HepG2 (cell line): ENCODE results near the gene TGDS. TPM values are rescaled to one million over a fixed set of nuclear protein-coding genes. Genes with fewer than 3 reads are reported as not detected.

Source experiments
- ASH2L ChIP-seq: fragments of 300-600, 200-600 bp; sonication (generic); IDR thresholded peaks from 2 replicates; pipeline ENCODE4 v1.7.0; 2017; ENCODE audit warnings: low read depth, mild to moderate bottlenecking, moderate library complexity, mixed read lengths, low read length; ENCODE audit not compliant: insufficient read length
- CBFB ChIP-seq: sonication (generic); formaldehyde crosslinking; IDR thresholded peaks from 2 replicates; pipeline ENCODE4 v1.4.0; 2020; ENCODE audit warnings: missing genetic modification reagents
- ELF1 ChIP-seq: sonication (generic); formaldehyde crosslinking; IDR thresholded peaks from 2 replicates; pipeline ENCODE4 v1.4.0; 2020; ENCODE audit warnings: missing genetic modification reagents
- GABPB1 ChIP-seq: IDR thresholded peaks from 2 replicates; pipeline ENCODE4 v1.6.1; 2016; ENCODE audit warnings: mild to moderate bottlenecking, missing genetic modification reagents, moderate library complexity, missing compliant biosample characterization
- HES4 ChIP-seq: sonication (generic); formaldehyde crosslinking; IDR thresholded peaks from 2 replicates; pipeline ENCODE4 v1.9.0; 2021; ENCODE audit warnings: mild to moderate bottlenecking, missing genetic modification reagents, borderline replicate concordance
- HNF4G ChIP-seq, 2 experiments: sonication (generic) in 1 of 2; formaldehyde crosslinking in 1 of 2; IDR thresholded peaks; 2 replicates each; pipeline versions ENCODE4 v1.4.0 to v1.6.1; 2011 to 2020; ENCODE audit warnings: borderline replicate concordance in 2 of 2, low read depth in 2 of 2, mild to moderate bottlenecking in 2 of 2, low read length in 1 of 2, missing genetic modification reagents in 1 of 2, moderate library complexity in 1 of 2
- MAX ChIP-seq: IDR thresholded peaks from 2 replicates; pipeline ENCODE4 v1.6.1; 2012; ENCODE audit warnings: inconsistent platforms
- MYC ChIP-seq: sonication (generic); formaldehyde crosslinking; IDR thresholded peaks from 2 replicates; pipeline ENCODE4 v1.9.0; 2021; ENCODE audit warnings: missing genetic modification reagents, borderline replicate concordance
- PHF5A ChIP-seq: IDR thresholded peaks from one replicate; pipeline ENCODE4 v1.6.1; 2018; ENCODE audit warnings: low read depth, missing genetic modification reagents; ENCODE audit not compliant: unreplicated experiment
- PTBP1 ChIP-seq: fragments of 200-400 bp; formaldehyde crosslinking; IDR thresholded peaks from 2 replicates; pipeline ENCODE4 v1.6.1; 2018; ENCODE audit warnings: low read length, low read depth; ENCODE audit not compliant: poor library complexity, severe bottlenecking
- REPIN1 ChIP-seq: sonication (generic); formaldehyde crosslinking; IDR thresholded peaks from 2 replicates; pipeline ENCODE4 v1.8.0; 2022; ENCODE audit warnings: missing genetic modification reagents, low read depth, mild to moderate bottlenecking, borderline replicate concordance
- RFX3 ChIP-seq: IDR thresholded peaks from 2 replicates; pipeline ENCODE4 v1.6.1; 2016; ENCODE audit warnings: missing biosample characterization, missing genetic modification reagents
- THRA ChIP-seq: sonication (generic); formaldehyde crosslinking; IDR thresholded peaks from 2 replicates; pipeline ENCODE4 v1.4.0; 2020; ENCODE audit warnings: missing genetic modification reagents, borderline replicate concordance
- ZBTB14 ChIP-seq: sonication (generic); formaldehyde crosslinking; IDR thresholded peaks from 2 replicates; pipeline ENCODE4 v1.4.0; 2020; ENCODE audit warnings: missing genetic modification reagents
- ZKSCAN1 ChIP-seq: fragments of 150-350 bp; IDR thresholded peaks from 2 replicates; pipeline ENCODE4 v1.6.1; 2014; ENCODE audit warnings: low read length
- ZNF232 ChIP-seq: sonication (generic); formaldehyde crosslinking; IDR thresholded peaks from 2 replicates; pipeline ENCODE4 v1.4.0; 2020; ENCODE audit warnings: missing genetic modification reagents, borderline replicate concordance
- ZNF430 ChIP-seq: sonication (generic); formaldehyde crosslinking; IDR thresholded peaks from 2 replicates; pipeline ENCODE4 v1.9.0; 2021; ENCODE audit warnings: mild to moderate bottlenecking, missing genetic modification reagents
- ZNF513 ChIP-seq: sonication (generic); formaldehyde crosslinking; conservative IDR thresholded peaks from 2 replicates; pipeline ENCODE4 v1.5.0; 2020; ENCODE audit warnings: missing genetic modification reagents
- ZSCAN20 ChIP-seq: sonication (generic); formaldehyde crosslinking; IDR thresholded peaks from 2 replicates; pipeline ENCODE4 v1.4.0; 2020; ENCODE audit warnings: missing genetic modification reagents, mild to moderate bottlenecking, borderline replicate concordance
- polyA plus RNA-seq, 8 experiments: library from polyadenylated mRNA; depleted of rRNA in 3 of 8; stranded (reverse) in 7 of 8; unstranded in 1 of 8; fragments of >200 nt; fragmentation: Illumina TruSeq in 4 of 8; extraction: Trizol in 4 of 8; gene quantifications; 2 replicates each; pipeline versions ENCODE4 v1.2.1 to v1.2.3, GENCODE V29; 2011 to 2016; ENCODE audit warnings: low read depth in 4 of 8, missing spikeins in 1 of 8, mixed read lengths in 1 of 8; ENCODE audit not compliant: insufficient read depth in 1 of 8
- total RNA-seq, 5 experiments: library from RNA; depleted of rRNA; stranded (reverse); fragments of >200 nt; fragmentation: Illumina TruSeq; extraction: Trizol; gene quantifications; 2 replicates each; pipeline ENCODE4 v1.2.3, GENCODE V29; 2016; ENCODE audit warnings: low read depth in 1 of 5
- TF ChIP-seq, protein P1 (sequence below): sonication (generic); formaldehyde crosslinking; IDR thresholded peaks from 2 replicates; pipeline ENCODE4 v1.8.0; 2022; ENCODE audit warnings: mild to moderate bottlenecking, missing genetic modification reagents, borderline replicate concordance
- TF ChIP-seq, protein P2 (sequence below): sonication (generic); formaldehyde crosslinking; IDR thresholded peaks from 2 replicates; pipeline ENCODE4 v1.4.0; 2020; ENCODE audit warnings: missing genetic modification reagents, low read depth, mild to moderate bottlenecking, borderline replicate concordance

TGDS gene
- total and polyA plus RNA-seq, 2 of the 13 experiments (the other 11 are each of a cell fraction or from before 2014, with no cell fraction given) = 15.5 to 17.9 TPM

DNA sequence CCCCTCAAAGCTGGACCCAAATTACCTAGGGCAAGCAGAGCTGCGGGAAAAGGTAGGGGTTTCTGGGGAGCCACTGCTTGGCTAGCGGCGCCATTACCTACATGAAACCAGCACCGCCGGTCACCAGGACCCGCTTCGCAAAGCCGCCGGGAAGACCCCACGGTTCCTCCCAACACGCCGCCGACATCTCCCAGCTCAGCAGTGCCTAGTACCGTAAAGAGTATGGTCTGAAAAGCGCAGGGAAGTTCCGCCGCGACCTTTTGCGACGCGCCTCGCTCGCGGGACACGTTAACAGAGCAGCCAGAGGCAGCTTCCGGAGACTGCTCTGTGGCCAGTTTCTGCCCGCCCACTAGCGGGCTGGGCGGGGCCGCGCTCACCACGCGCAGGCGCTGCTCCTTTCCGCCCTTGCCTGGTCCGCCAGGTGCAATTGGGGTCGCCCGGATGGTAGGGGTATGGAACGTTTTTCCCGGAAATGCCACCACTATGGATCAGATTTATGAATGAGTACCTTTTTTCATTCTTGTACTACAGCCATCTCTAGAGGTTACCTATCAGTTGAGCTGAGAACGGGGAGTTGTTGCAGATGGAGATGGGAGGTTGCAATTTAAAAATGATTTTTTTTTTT lies at the start of gene TGDS (continued):
- TF ChIP-seq THRA (CRISPR knock-in tag) (peak; percentile 73; the same call in 1 of the 2 replicates), ASH2L (peak; percentile 59), HES4 (CRISPR knock-in tag) (no peak; the same call in 1 of the 2 replicates), RFX3 (CRISPR knock-in tag) (0 out of 2 replicates have a peak, but pooled peaks have one; percentile 38), MYC (CRISPR knock-in tag) (peak; percentile 73; the same call in 1 of the 2 replicates), PHF5A (CRISPR knock-in tag) (no peak), ZNF430 (peak; percentile 62; the same call in 1 of the 2 replicates), GABPB1 (peak; percentile 93), ZNF232 (CRISPR knock-in tag) (peak; percentile 42; the same call in 1 of the 2 replicates), ELF1 (CRISPR knock-in tag) (peak; percentile 90), CBFB (CRISPR knock-in tag) (peak; percentile 24; the same call in 1 of the 2 replicates), MAX (no peak), REPIN1 (CRISPR knock-in tag) (peak; percentile 30; the same call in 1 of the 2 replicates), ZBTB14 (CRISPR knock-in tag) (no peak), ZKSCAN1 (no peak), PTBP1 (no peak), HNF4G (IDR thresholded peaks at IDR 0.05; ENCODE audit: borderline replicate concordance, low read depth, low read length) (no peak), HNF4G (CRISPR knock-in tag; IDR thresholded peaks at IDR 0.05; ENCODE audit: borderline replicate concordance, low read depth) (no peak), ZNF513 (no peak), ZSCAN20 (no peak)
- TF ChIP-seq, protein P1, sequence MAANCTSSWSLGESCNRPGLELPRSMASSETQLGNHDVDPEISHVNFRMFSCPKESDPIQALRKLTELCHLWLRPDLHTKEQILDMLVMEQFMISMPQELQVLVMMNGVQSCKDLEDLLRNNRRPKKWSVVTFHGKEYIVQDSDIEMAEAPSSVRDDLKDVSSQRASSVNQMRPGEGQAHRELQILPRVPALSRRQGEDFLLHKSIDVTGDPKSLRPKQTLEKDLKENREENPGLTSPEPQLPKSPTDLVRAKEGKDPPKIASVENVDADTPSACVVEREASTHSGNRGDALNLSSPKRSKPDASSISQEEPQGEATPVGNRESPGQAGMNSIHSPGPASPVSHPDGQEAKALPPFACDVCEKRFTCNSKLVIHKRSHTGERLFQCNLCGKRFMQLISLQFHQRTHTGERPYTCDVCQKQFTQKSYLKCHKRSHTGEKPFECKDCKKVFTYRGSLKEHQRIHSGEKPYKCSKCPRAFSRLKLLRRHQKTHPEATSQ (CRISPR knock-in tag) = no peak
- TF ChIP-seq, protein P2, sequence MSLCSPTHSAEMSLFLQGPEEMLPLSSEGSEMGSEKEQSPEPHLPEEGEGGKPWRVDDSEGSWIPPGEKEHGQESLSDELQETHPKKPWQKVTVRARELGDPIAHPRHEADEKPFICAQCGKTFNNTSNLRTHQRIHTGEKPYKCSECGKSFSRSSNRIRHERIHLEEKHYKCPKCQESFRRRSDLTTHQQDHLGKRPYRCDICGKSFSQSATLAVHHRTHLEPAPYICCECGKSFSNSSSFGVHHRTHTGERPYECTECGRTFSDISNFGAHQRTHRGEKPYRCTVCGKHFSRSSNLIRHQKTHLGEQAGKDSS = peak; percentile 77; the same call in 1 of the 2 replicates
